HCT116 (cell line): ENCODE measurements around the gene MALRD1. TPM values are rescaled to one million over a fixed set of nuclear protein-coding genes. Genes with fewer than 3 reads are reported as not detected.
"Not testable (repeated sequence)": the region's sequence is repeated elsewhere in the genome, so short reads cannot be mapped to it uniquely, and the experiment has no call there.

Experiments
- ATAC-seq: fragments of 200-7000 bp; cut with Tn5 transposase; 2 replicates; pipeline ENCODE4 v1.9.1; 2020; ENCODE audit warnings: mild to moderate bottlenecking, moderate library complexity
- BruUV-seq: library from RNA; stranded (reverse); fragments of 400-500 nt; replicated peaks from 2 replicates; lab custom pipeline; 2021; lab: Mats Ljungman, UMichigan
- CTCF ChIA-PET: fragments of 300-600 bp; sonication (Branson Sonifier 250); formaldehyde crosslinking; loops from one replicate; lab custom pipeline; 2021; ENCODE audit warnings: antibody characterized with exemption; lab: Charles Lee
- POLR2A ChIA-PET: fragments of 300-600, 350-600 bp; sonication (Branson Sonifier 250); formaldehyde crosslinking; loops from one replicate; lab custom pipeline; 2021; ENCODE audit warnings: antibody characterized with exemption; lab: Charles Lee
- RAD21 ChIA-PET, 2 experiments: fragments of 300-600 bp; sonication (Branson Sonifier 250); formaldehyde crosslinking; loops; one replicate each; lab custom pipeline; 2023; ENCODE audit warnings: low total read pairs in 2 of 2; ENCODE audit not compliant: uncharacterized antibody in 2 of 2, unreplicated experiment in 2 of 2, low non-redundant PET in 1 of 2; lab: Charles Lee
- DNase-seq: peaks from one replicate; pipeline ENCODE4 v3.0.0-alpha.2; 2010; ENCODE audit warnings: low read depth, low spot score
- H2AFZ ChIP-seq: fragments of 200-600 bp; shearing (Covaris generic), sonication (generic); 2 replicates; pipeline ENCODE4 v1.6.1; 2017; ENCODE audit warnings: low read depth, mixed run types, mixed read lengths, antibody characterized with exemption, low read length; ENCODE audit not compliant: poor library complexity, severe bottlenecking
- H3K27ac ChIP-seq: 2 replicates; pipeline ENCODE4 v1.5.1; 2012; ENCODE audit warnings: low read depth, low read length
- H3K27me3 ChIP-seq: fragments of 200-600 bp; sonication (generic); 2 replicates; pipeline ENCODE4 v1.6.1; 2016; ENCODE audit warnings: mixed run types, low read length, mixed read lengths; ENCODE audit not compliant: insufficient read depth
- H3K36me3 ChIP-seq, 2 experiments: fragments of 200-500 bp in 1 of 2; fragments of 200-600 bp in 1 of 2; sonication (Bioruptor generic) in 1 of 2; sonication (generic) in 1 of 2; 2 replicates each; pipeline versions ENCODE4 v1.5.1 to v1.6.1; 2014 to 2016; ENCODE audit warnings: low read length in 2 of 2, inconsistent platforms in 1 of 2, mixed read lengths in 1 of 2, mixed run types in 1 of 2; ENCODE audit not compliant: insufficient read depth in 2 of 2, control insufficient read depth in 1 of 2
- H3K4me1 ChIP-seq, 2 experiments: fragments of 200-600 bp in 1 of 2; sonication (generic) in 1 of 2; 2 replicates each; pipeline versions ENCODE4 v1.5.1 to v1.6.1; 2012 to 2017; ENCODE audit warnings: low read length in 2 of 2, inconsistent platforms in 1 of 2, mild to moderate bottlenecking in 1 of 2, mixed read lengths in 1 of 2, mixed run types in 1 of 2, moderate library complexity in 1 of 2; ENCODE audit not compliant: insufficient read depth in 2 of 2, control insufficient read depth in 1 of 2
- H3K4me2 ChIP-seq: fragments of 200-600 bp; sonication (generic); 2 replicates; pipeline ENCODE4 v1.6.1; 2017; ENCODE audit warnings: mixed run types, low read length, mixed read lengths
- H3K4me3 ChIP-seq, 2 experiments: fragments of 200-600 bp in 1 of 2; sonication (generic) in 1 of 2; replicated peaks in 1 of 2; 2 replicates each; pipeline ENCODE4 v1.5.1; 2011 to 2016; ENCODE audit warnings: low read length in 2 of 2, control low read depth in 1 of 2, low read depth in 1 of 2, mild to moderate bottlenecking in 1 of 2, mixed read lengths in 1 of 2, mixed run types in 1 of 2
- H3K79me2 ChIP-seq: fragments of 200-600 bp; sonication (generic); 2 replicates; pipeline ENCODE4 v1.6.1; 2017; ENCODE audit warnings: mild to moderate bottlenecking, mixed run types, low read length, moderate library complexity, mixed read lengths; ENCODE audit not compliant: insufficient read depth
- H3K9ac ChIP-seq: fragments of 200-600 bp; sonication (generic); 2 replicates; pipeline ENCODE4 v1.6.1; 2016; ENCODE audit warnings: low read length, mixed read lengths
- H3K9me2 ChIP-seq: fragments of 200-600 bp; sonication (generic), shearing (Covaris generic); 2 replicates; pipeline ENCODE4 v1.6.1; 2017; ENCODE audit warnings: mixed run types, mild to moderate bottlenecking, moderate library complexity; ENCODE audit not compliant: insufficient read depth
- H3K9me3 ChIP-seq, 2 experiments: fragments of 200-500 bp in 1 of 2; fragments of 200-600 bp in 1 of 2; sonication (Bioruptor generic) in 1 of 2; sonication (generic) in 1 of 2; 2 replicates each; pipeline ENCODE4 v1.6.1; 2014 to 2017; ENCODE audit warnings: low read length in 2 of 2, mixed read lengths in 2 of 2, inconsistent platforms in 1 of 2, low read depth in 1 of 2, mild to moderate bottlenecking in 1 of 2, mixed run types in 1 of 2, moderate library complexity in 1 of 2; ENCODE audit not compliant: control insufficient read depth in 1 of 2, insufficient read depth in 1 of 2
- H4K20me1 ChIP-seq: fragments of 200-600 bp; sonication (generic), shearing (Covaris generic); 2 replicates; pipeline ENCODE4 v1.6.1; 2017; ENCODE audit warnings: mixed run types, mild to moderate bottlenecking, moderate library complexity; ENCODE audit not compliant: insufficient read depth
- ATF3 ChIP-seq: IDR thresholded peaks from 2 replicates; pipeline ENCODE4 v1.6.1; 2012
- EZH2 ChIP-seq: fragments of 200-600 bp; sonication (generic); IDR thresholded peaks from 2 replicates; pipeline ENCODE4 v1.6.1; 2017; ENCODE audit warnings: antibody characterized with exemption, mixed run types
- FOSL1 ChIP-seq: IDR thresholded peaks from 2 replicates; pipeline ENCODE4 v1.6.1; 2012; ENCODE audit warnings: low read depth
- POLR2AphosphoS5 ChIP-seq: IDR thresholded peaks from 2 replicates; pipeline ENCODE4 v1.6.1; 2011; ENCODE audit warnings: mild to moderate bottlenecking, low read depth, low read length, moderate library complexity
- SRF ChIP-seq: IDR thresholded peaks from 2 replicates; pipeline ENCODE4 v1.6.1; 2012; ENCODE audit warnings: low read depth
- intact Hi-C: fragments of 100-400 bp; cut with micrococcal nuclease; formaldehyde crosslinking; loops from 2 replicates; pipeline ENCODE4 v1.10.0; 2022
- total RNA-seq: library from RNA; stranded (reverse); gene quantifications from one replicate; pipeline ENCODE4 v1.2.1, GENCODE V29; 2021; ENCODE audit not compliant: unreplicated experiment

The MALRD1 gene
- total RNA-seq, 1 experiment from 2014 or later = not detected

- TF ChIP-seq ATF3 = no peak
- TF ChIP-seq POLR2AphosphoS5 = no peak
These were observed 682.3 kb downstream of the MALRD1 start (continued) for GRCh38 chr10:19730907-19731217.

- Histone ChIP-seq H3K4me3 (no peak overlapping the region), H2AFZ (no peak overlapping the region), H3K27me3 (no peaks in the 10 kb centered on the region), H3K36me3 (no peaks in the 10 kb centered on the region), H3K9me2 (no peaks in the 10 kb centered on the region), H3K27ac (no peak overlapping the region), H3K79me2 (no peaks in the 10 kb centered on the region), H3K9ac (no peak overlapping the region), H4K20me1 (no peaks in the 10 kb centered on the region), H3K4me1 (no peaks in the 10 kb centered on the region), H3K9me3 (peaks cover 0 to 13% of the 10 kb centered on the region in 2 experiments; a peak in 2 of 4 replicates), H3K4me2 (no peak overlapping the region)
- no peak for ATAC-seq
- ChIA-PET CTCF (no interaction called here), POLR2A (no interaction called here), RAD21 (no interaction called here)
- no peak for DNase-seq
- intact Hi-C loops = no loop called here
- no TSS peak for BruUV-seq
- no peak for TF ChIP-seq EZH2
These were observed 683.0 kb downstream of the MALRD1 start for GRCh38 chr10:19731560-19731959.

GRCh38 chr10:19738440-19738839 lies 689.8 kb downstream of the MALRD1 start:
- ChIA-PET RAD21 (no interaction called here), CTCF (no interaction called here)
- no peaks in the 10 kb centered on the region for H3K27me3 ChIP-seq
- BruUV-seq = no TSS peak
- no peaks in the 10 kb centered on the region for H3K36me3 ChIP-seq
- no peaks in the 10 kb centered on the region for H3K9me2 ChIP-seq
- DNase-seq = no peak
- TF ChIP-seq FOSL1 = no peak
- no peak for TF ChIP-seq POLR2AphosphoS5
- TF ChIP-seq SRF = no peak
- TF ChIP-seq, all 23 proteins: peak for 0
- Histone ChIP-seq H3K4me1 (no peaks in the 10 kb centered on the region), H3K27ac (no peak overlapping the region), H3K4me2 (no peak overlapping the region), H2AFZ (no peak overlapping the region), H3K79me2 (no peaks in the 10 kb centered on the region), H3K9me3 (peaks cover 4 to 18% of the 10 kb centered on the region in 2 experiments; a peak in 2 of 4 replicates), H4K20me1 (no peaks in the 10 kb centered on the region), H3K9ac (no peak overlapping the region), H3K4me3 (no peak overlapping the region)
- POLR2A ChIA-PET = no interaction called here
- ATAC-seq = no peak
- intact Hi-C loops = no loop called here

GRCh38 chr10:19739232-19739631 lies 690.6 kb downstream of the MALRD1 start:
- RAD21 ChIA-PET, H3K27ac ChIP-seq, BruUV-seq, H3K4me2 ChIP-seq, H3K9ac ChIP-seq, H3K4me1 ChIP-seq, H3K27me3 ChIP-seq, ATAC-seq, H4K20me1 ChIP-seq, H3K4me3 ChIP-seq, CTCF ChIA-PET, DNase-seq, POLR2A ChIA-PET, H3K79me2 ChIP-seq, H3K36me3 ChIP-seq, H3K9me2 ChIP-seq, H2AFZ ChIP-seq, intact Hi-C loops: not testable (repeated sequence)
- peaks cover 4 to 14% of the 10 kb centered on the region in 2 experiments; a peak in 3 of 4 replicates for H3K9me3 ChIP-seq

- H3K27me3 ChIP-seq, H3K4me1 ChIP-seq, H3K27ac ChIP-seq, H3K4me2 ChIP-seq, H3K9ac ChIP-seq, DNase-seq, H3K4me3 ChIP-seq, H2AFZ ChIP-seq, RAD21 ChIA-PET, CTCF ChIA-PET, H3K79me2 ChIP-seq, H3K9me2 ChIP-seq, POLR2A ChIA-PET, ATAC-seq, H4K20me1 ChIP-seq, H3K36me3 ChIP-seq, intact Hi-C loops, BruUV-seq: not testable (repeated sequence)
- peaks cover 4 to 16% of the 10 kb centered on the region in 2 experiments; a peak in 3 of 4 replicates for H3K9me3 ChIP-seq
These were observed 693.5 kb downstream of the MALRD1 start for GRCh38 chr10:19742144-19742543.
